ENCODE data around the gene ANKDD1B. TPM values are rescaled to one million over a fixed set of nuclear protein-coding genes. Genes with fewer than 3 reads are reported as not detected.
"Not testable (repeated sequence)": the region's sequence is repeated elsewhere in the genome, so short reads cannot be mapped to it uniquely, and the experiment has no call there.

Gene ANKDD1B
- polyA plus RNA-seq, 1 donor, result 1.0 TPM

DNA sequence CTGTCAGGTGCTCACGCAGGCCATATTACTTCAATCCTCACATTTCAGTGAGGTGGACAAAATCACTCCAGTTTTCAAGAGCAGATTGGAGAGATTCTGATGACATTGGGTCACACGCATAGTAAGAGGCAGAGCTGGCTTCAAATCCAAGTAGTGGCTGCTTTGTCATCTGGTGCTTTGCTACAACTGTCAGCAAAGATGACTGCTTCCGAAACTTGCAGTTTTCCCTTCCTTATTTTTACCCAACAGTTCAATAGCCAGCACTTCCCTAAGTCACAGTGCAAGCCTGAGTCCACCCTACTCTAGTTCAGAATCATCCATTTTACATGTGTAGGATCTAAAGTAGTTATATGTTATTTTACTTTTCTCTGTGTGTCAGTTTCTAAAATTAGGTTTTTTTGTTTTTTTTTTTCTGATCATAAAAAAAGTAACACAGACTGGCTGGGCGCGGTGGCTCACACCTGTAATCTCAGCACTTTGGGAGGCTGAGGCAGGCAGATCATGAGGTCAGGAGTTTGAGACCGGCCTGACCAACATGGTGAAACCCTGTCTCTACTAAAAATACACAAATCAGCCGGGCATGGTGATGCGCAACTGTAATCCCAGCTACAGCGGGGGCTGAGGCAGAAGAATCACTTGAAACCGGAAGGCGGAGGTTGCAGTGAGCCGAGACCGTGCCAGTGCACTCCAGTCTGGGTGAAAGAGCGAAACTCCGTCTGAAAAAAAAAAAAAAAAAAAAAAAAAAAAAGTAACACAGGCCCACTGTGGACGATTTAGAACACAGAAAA lies 49.6 kb downstream of the ANKDD1B start:
- no peak for DNase-seq (ENCODE audit: low read depth)

DNA sequence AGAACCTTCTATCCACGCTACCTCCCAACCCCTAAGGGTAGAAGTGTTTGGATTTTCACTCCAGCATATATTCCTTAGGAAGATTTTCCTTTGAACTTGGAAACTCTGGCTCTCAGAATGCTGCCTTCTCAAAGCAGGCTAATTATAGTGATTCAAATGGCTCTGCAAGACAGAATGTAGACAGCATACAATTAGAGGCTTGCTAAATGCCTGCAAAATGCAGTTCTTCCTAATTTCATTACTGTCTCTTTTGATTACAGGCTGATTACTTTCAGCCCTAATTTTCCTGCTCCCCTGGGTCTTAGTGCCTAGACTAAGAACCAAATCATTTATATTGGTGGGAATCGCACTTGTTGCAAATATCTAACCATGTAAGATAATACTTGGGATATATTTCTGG lies 50.8 kb downstream of the ANKDD1B start:
- no peak for DNase-seq (ENCODE audit: low read depth)

DNA sequence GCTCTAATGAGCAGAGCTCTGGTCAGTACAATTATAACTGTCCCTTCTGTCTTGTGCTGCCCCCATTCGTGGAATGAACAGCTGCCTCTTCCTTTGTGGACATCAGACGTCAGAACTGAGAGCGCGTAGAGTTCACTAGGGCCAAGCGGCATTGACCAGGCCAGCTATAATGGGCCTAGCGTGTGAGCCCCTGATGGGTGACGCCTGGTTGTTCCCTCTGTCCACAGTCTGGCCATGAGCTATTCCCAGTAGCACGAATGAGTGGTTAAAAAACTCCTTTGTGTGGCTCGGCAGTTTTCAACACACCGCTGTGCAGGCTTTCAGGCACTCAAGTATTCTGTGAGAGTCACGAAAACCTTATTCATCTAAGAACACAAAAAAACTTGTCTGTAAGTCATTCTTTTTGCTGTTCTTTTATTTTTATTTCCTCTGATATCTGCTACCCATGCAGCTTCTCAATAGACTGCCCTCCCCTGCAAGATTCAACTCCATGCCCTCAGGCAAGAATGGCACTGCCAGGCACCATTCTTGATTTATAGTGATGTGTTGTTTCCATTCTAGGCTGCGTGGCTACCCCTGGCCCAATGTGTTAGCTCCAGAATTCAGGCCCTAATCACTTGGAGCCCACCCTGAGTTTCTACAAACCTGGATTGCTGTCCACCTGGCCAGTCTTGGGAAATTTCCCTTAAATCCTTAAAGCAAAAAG lies 52.5 kb downstream of the ANKDD1B start:
- no peak for DNase-seq (ENCODE audit: low read depth)

DNA sequence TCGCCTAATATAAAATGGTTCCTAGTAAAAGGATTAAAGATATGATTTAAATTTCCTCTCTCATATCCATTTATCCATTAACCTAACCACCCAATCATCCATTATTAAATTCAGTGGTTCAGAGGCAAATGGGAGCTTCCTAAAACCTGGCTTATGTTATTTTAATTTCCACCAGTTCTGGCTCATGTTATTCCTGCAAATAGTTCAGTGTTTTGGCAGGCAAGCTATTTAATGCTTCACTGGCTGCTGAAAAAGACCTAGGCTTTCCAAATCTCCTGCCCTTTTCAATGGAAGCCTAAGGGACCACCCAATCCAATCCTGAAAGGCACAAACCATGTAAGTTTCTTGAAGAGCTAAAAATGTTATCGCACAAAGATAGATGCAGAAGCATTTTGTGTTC lies 53.7 kb downstream of the ANKDD1B start:
- DNase-seq (ENCODE audit: low read depth), result no peak

- no peak for DNase-seq (ENCODE audit: low read depth)
Measured at GRCh38 chr5:75666801-75667200, 55.5 kb downstream of the ANKDD1B start.

- no peak for DNase-seq (ENCODE audit: low read depth)
Measured at GRCh38 chr5:75667586-75667985, 56.3 kb downstream of the ANKDD1B start.

DNA sequence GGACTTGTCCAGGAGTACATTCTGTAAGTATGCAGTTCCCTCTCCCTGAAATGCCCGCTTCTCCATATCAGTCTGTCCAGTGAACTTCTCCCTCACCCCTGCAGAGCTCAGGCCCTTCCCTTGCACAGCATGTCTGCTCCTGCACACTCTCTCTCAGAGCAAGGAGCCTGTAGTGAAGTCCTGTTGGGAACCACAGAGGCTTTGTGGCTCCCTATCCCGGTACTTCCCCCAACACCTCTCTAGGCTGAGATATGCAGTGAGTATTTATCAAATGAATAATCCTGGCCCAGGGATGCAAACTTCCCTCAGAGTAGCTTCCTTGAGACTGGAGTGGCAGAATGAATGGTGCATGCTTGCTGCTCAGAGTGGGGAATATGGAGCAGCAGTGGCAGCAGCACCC lies 57.2 kb downstream of the ANKDD1B start:
- no peak for DNase-seq (ENCODE audit: low read depth)

GRCh38 chr5:75668977-75669689 lies 57.9 kb downstream of the ANKDD1B start:
- DNase-seq (ENCODE audit: low read depth), result no peak

GRCh38 chr5:75670577-75670976 lies 59.3 kb downstream of the ANKDD1B start:
- DNase-seq (ENCODE audit: low read depth), result no peak

GRCh38 chr5:75671506-75671905 lies 60.3 kb downstream of the ANKDD1B start:
- no peak for DNase-seq (ENCODE audit: low read depth)

GRCh38 chr5:75672616-75673015 lies 61.4 kb downstream of the ANKDD1B start:
- no peak for DNase-seq (ENCODE audit: low read depth)

DNA sequence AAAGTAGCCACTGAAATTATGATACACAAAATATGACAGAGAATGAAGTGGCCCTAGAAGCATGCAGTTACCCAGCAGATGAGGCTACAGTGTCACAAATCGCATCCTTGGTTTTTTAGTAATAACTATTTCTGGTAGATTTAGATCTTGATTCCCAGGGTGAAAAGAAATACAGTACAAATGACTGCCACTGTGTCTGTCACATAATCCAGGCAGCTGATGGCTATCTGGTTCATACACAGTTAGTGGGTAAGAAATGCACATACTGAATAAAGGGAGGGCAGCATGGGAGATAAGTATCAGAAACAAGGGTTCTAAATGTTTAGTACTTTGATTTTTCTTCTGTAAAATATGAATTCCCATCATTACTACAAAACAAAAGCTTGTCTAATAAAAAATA lies 64.5 kb downstream of the ANKDD1B start:
- DNase-seq (ENCODE audit: low read depth), result no peak

DNA sequence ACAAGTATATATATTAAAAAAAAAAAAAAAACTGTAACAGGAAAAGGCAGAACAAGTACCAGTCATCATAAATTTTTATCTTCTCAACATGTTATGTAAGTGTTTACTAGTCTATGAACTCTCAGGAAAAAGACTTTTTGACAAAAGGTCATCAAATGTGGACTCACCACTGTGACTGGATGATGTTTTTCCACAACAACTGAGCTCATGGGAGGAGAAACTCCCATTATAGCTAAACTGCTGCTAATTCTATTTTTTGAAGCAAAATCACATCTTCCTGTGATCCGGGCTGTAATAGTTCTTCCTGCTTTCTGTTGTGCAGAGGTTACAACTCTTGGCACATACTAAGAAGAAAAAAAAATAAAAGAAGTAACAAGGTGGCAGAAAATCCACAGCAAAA lies 66.4 kb downstream of the ANKDD1B start:
- DNase-seq (ENCODE audit: low read depth), result no peak

DNA sequence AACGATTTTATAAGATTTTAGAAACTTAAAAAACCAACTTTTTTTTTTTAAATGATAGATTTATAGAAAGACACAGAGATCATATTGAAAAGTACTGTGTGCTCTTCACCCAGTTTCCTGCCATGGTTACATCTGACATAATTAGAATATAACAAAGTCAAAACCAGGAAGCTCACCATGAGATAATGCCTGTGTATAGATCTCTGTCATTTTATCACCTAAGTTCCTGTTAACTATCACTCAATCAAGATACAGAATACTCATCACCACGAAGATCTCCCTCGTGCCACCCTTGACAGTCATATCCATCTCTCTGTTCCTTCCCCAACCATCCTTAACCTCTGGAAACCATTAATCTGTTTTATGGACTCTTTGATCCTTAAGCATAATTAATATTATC lies 66.9 kb downstream of the ANKDD1B start:
- DNase-seq (ENCODE audit: low read depth), result no peak

GRCh38 chr5:75681125-75681830 lies 70.0 kb downstream of the ANKDD1B start:
- DNase-seq (ENCODE audit: low read depth), result no peak

DNA sequence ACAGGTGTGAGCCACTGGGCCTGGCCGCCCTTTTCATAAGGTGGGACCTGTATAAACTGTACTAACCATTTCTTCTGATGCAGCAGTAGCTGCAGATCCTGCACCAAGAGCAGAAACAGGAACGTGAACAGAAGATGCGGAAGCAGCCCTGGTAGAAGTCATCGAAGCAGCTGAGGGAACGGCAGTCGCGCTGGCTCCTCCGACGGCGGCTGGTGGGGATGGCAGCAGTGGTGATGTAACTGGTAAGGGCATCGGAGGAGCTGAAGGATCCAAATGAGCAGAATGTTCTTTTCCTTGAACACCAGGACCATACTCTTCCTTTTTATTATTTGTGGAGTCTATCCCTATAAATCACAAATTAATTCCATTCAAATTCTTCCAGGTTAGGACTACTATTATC lies 73.9 kb downstream of the ANKDD1B start:
- DNase-seq (ENCODE audit: low read depth), result no peak

DNA sequence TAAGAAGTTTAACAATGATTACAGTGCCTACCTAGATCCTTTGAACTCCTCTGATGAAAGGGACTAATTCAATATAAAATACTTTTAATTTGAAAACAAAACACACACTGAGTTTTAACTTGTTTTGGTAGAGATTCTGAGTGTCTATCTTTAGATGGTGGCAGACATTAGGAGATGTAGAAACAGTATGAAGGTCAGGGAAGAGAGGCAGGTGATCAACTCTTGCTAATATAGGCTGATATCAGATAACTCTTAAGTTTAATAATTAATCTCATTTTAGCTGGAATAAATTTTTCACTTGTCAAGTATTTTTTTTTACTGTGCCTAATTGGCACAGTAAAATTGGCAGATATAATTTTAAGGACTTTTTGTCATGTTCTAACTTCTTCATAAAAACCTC lies 75.2 kb downstream of the ANKDD1B start:
- DNase-seq (ENCODE audit: low read depth), result no peak

- no peak for DNase-seq (ENCODE audit: low read depth)
Measured at GRCh38 chr5:75690669-75691068, 79.4 kb downstream of the ANKDD1B start.

GRCh38 chr5:75694781-75695180 lies 83.5 kb downstream of the ANKDD1B start:
- DNase-seq (ENCODE audit: low read depth), result no peak

GRCh38 chr5:75695472-75696351 lies 84.5 kb downstream of the ANKDD1B start:
- not testable (repeated sequence) for DNase-seq (ENCODE audit: low read depth)

DNA sequence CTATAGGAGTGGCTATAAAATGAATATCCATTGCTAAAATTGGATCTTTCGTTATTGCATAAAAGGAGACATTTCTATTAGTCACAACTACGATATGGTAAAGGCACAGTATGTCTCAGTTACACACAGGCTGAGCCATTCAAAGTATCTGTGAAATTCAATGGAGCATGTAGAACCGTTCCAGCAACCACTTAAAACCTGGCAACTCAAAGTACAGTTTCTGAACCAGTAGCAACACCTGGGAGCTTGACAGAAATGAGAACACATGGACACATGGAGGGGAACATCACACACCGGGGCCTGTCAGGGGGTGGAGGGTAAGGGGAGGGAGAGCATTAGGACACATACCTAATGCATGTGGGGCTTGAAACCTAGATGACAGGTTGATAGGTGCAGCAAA lies 90.6 kb downstream of the ANKDD1B start:
- no peak for DNase-seq (ENCODE audit: low read depth)
